HG02885 (cell line): ENCODE results near the gene NFIC.
"Not testable (repeated sequence)": the region's sequence is repeated elsewhere in the genome, so short reads cannot be mapped to it uniquely, and the experiment has no call there.

Experiments used
- ATAC-seq: cut with Tn5 transposase; IDR thresholded peaks from one replicate; pipeline ENCODE4 v1.9.1; 2021; ENCODE audit warnings: mild to moderate bottlenecking; ENCODE audit not compliant: unreplicated experiment, poor library complexity

NFIC gene

GRCh38 chr19:3365836-3366752, at the start of gene NFIC:
NFIC (plus strand) TSS chr19:3366583; CDS start chr19:3366637, 54 bp downstream.
- ATAC-seq = no peak

GRCh38 chr19:3316659-3317207, 49.6 kb upstream of the NFIC start:
- no peak for ATAC-seq

- ATAC-seq = no peak
These were observed 46.6 kb upstream of the NFIC start for GRCh38 chr19:3319643-3320353.

- ATAC-seq = no peak
These were observed 46.1 kb upstream of the NFIC start for GRCh38 chr19:3320354-3320670.

GRCh38 chr19:3320853-3321252, 45.5 kb upstream of the NFIC start:
- no peak for ATAC-seq

GRCh38 chr19:3321696-3322095, 44.7 kb upstream of the NFIC start:
- no peak for ATAC-seq

- no peak for ATAC-seq
These were observed 44.0 kb upstream of the NFIC start for GRCh38 chr19:3322199-3322978.

GRCh38 chr19:3323026-3323425, 43.4 kb upstream of the NFIC start:
- ATAC-seq = no peak

GRCh38 chr19:3323658-3324057, 42.7 kb upstream of the NFIC start:
- no peak for ATAC-seq

- no peak for ATAC-seq
These were observed 42.0 kb upstream of the NFIC start for GRCh38 chr19:3324405-3324856.

GRCh38 chr19:3325451-3325850, 40.9 kb upstream of the NFIC start:
- no peak for ATAC-seq

GRCh38 chr19:3328743-3329142, 37.6 kb upstream of the NFIC start:
- ATAC-seq = no peak

GRCh38 chr19:3330047-3330446, 36.3 kb upstream of the NFIC start:
- ATAC-seq = no peak

GRCh38 chr19:3332232-3332631, 34.2 kb upstream of the NFIC start:
- ATAC-seq = not testable (repeated sequence)

GRCh38 chr19:3333020-3333583, 33.3 kb upstream of the NFIC start:
- no peak for ATAC-seq

- no peak for ATAC-seq
These were observed 32.7 kb upstream of the NFIC start for GRCh38 chr19:3333662-3334061.

GRCh38 chr19:3334749-3335430, 31.5 kb upstream of the NFIC start:
- ATAC-seq = not testable (repeated sequence)

GRCh38 chr19:3335431-3336350, 30.7 kb upstream of the NFIC start:
- ATAC-seq = no peak

GRCh38 chr19:3336351-3336679, 30.1 kb upstream of the NFIC start:
- ATAC-seq = no peak
